HL-60/S4 (cell line): Measurements from ENCODE around the gene RETREG2.
"Not testable (repeated sequence)": the region's sequence is repeated elsewhere in the genome, so short reads cannot be mapped to it uniquely, and the experiment has no call there.

Experiments used
- in situ Hi-C: fragments of 300-500 bp; cut with MboI; formaldehyde crosslinking; loops from 2 replicates; pipeline ENCODE4 v1.14.3; 2022; ENCODE audit warnings: low sequenced_read_pairs

The RETREG2 gene

GRCh38 chr2:219183151-219183772, 5.2 kb downstream of the RETREG2 start:
- in situ Hi-C loops: no loop called here

- in situ Hi-C loops: no loop called here
These were observed 6.0 kb downstream of the RETREG2 start for GRCh38 chr2:219184121-219184520.

GRCh38 chr2:219186754-219187456, 8.8 kb downstream of the RETREG2 start:
- in situ Hi-C loops: no loop called here

- in situ Hi-C loops: no loop called here
These were observed 19.3 kb downstream of the RETREG2 start for GRCh38 chr2:219197388-219197787.

- in situ Hi-C loops: no loop called here
These were observed 20.9 kb downstream of the RETREG2 start for GRCh38 chr2:219198974-219199373.

GRCh38 chr2:219199470-219200211, 21.6 kb downstream of the RETREG2 start:
- in situ Hi-C loops: no loop called here

- in situ Hi-C loops: not testable (repeated sequence)
These were observed 22.6 kb downstream of the RETREG2 start for GRCh38 chr2:219200502-219201326.

- in situ Hi-C loops: not testable (repeated sequence)
These were observed 23.3 kb downstream of the RETREG2 start for GRCh38 chr2:219201331-219201730.

GRCh38 chr2:219204425-219205164, 26.5 kb downstream of the RETREG2 start:
- in situ Hi-C loops: no loop called here

GRCh38 chr2:219205165-219205538, 27.1 kb downstream of the RETREG2 start:
- in situ Hi-C loops: no loop called here

GRCh38 chr2:219205981-219206327, 27.9 kb downstream of the RETREG2 start:
- in situ Hi-C loops: no loop called here

- in situ Hi-C loops: no loop called here
These were observed 28.5 kb downstream of the RETREG2 start, which contains the start of gene ZFAND2B for GRCh38 chr2:219206328-219207133. ZFAND2B (plus strand) TSS chr2:219206782; CDS start chr2:219206988, 206 bp downstream.

GRCh38 chr2:219207134-219207883, 29.2 kb downstream of the RETREG2 start:
- in situ Hi-C loops: no loop called here

GRCh38 chr2:219207884-219208740, 30.0 kb downstream of the RETREG2 start:
- in situ Hi-C loops: no loop called here

GRCh38 chr2:219209236-219210195, 31.4 kb downstream of the RETREG2 start:
- in situ Hi-C loops: loop anchor here (10.0 kb wide), 1 partner anchor 45 kb away; the partner anchor contains the start of gene NHEJ1

GRCh38 chr2:219210196-219210885, 32.3 kb downstream of the RETREG2 start:
- in situ Hi-C loops: loop anchor here (10.0 kb wide), 1 partner anchor 46 kb away; the partner anchor contains the start of gene NHEJ1
